Stomach (tissue), 9 donors: ENCODE data around the gene RASAL2. TPM values are rescaled to one million over a fixed set of nuclear protein-coding genes. Genes with fewer than 3 reads are reported as not detected.

Experiments used
- DNase-seq, 2 donors: peaks; one replicate each; pipeline versions ENCODE4 v3.0.0 to v3.0.0-alpha.2; 2013 to 2019
- H3K27ac ChIP-seq, 5 donors: fragments of 200-600 bp in 4 of 5; sonication (generic) in 4 of 5; one replicate each; pipeline ENCODE4 v1.5.1; 2013 to 2019; ENCODE audit warnings: mild to moderate bottlenecking in 1 of 5, moderate library complexity in 1 of 5
- H3K27me3 ChIP-seq, 3 donors: fragments of 200-600 bp; sonication (generic); one replicate each; pipeline ENCODE4 v1.5.1; 2017 to 2019; ENCODE audit warnings: mixed run types in 1 of 3
- H3K36me3 ChIP-seq, 4 donors: fragments of 200-600 bp; sonication (generic); 1 replicate in 3 of 4; 2 replicates in 1 of 4; pipeline ENCODE4 v1.5.1; 2016 to 2019
- H3K4me1 ChIP-seq, 4 donors: fragments of 200-600 bp; sonication (generic); one replicate each; pipeline ENCODE4 v1.5.1; 2016 to 2019
- H3K4me3 ChIP-seq, 4 donors: fragments of 200-600 bp; sonication (generic) in 3 of 4; one replicate each; pipeline ENCODE4 v1.5.1; 2016 to 2019; ENCODE audit warnings: mild to moderate bottlenecking in 1 of 4
- H3K9me3 ChIP-seq, 4 donors: fragments of 200-600 bp; sonication (generic); one replicate each; pipeline ENCODE4 v1.5.1; 2016 to 2019
- CTCF ChIP-seq, 7 experiments: fragments of 450-650 bp in 4 of 7; fragments of 200-600 bp in 3 of 7; sonication (generic) in 3 of 7; IDR thresholded peaks; one replicate each; pipeline ENCODE4 v1.5.1; 2016 to 2019; ENCODE audit warnings: antibody characterized with exemption in 7 of 7, control low read depth in 2 of 7, mild to moderate bottlenecking in 1 of 7
- EP300 ChIP-seq: sonication (generic); formaldehyde crosslinking; IDR thresholded peaks from one replicate; pipeline ENCODE4 v1.6.1; 2017; ENCODE audit warnings: antibody characterized with exemption
- POLR2A ChIP-seq, 4 donors: fragments of 450-650 bp; IDR thresholded peaks; one replicate each; pipeline ENCODE4 v1.6.1; 2016; ENCODE audit warnings: antibody characterized with exemption in 4 of 4, control low read depth in 2 of 4, mild to moderate bottlenecking in 1 of 4, moderate library complexity in 1 of 4
- POLR2AphosphoS5 ChIP-seq, 3 donors: sonication (generic); formaldehyde crosslinking; IDR thresholded peaks; one replicate each; pipeline ENCODE4 v1.6.1; 2016; ENCODE audit warnings: antibody characterized with exemption in 3 of 3
- WGBS, 5 donors: extraction: QIAGEN DNeasy Blood & Tissue Kit in 3 of 5; methylation state at CpG; one replicate each; pipeline versions ENCODE4 v1.1.5 to v1.1.7; 2013 to 2018; 5-methylcytosine and 5-hydroxymethylcytosine counted together
- intact Hi-C: fragments of 100-400 bp; cut with DNase I; formaldehyde crosslinking; loops from one replicate; pipeline ENCODE4 v1.15.1; 2023; ENCODE audit warnings: low total_unique reads
- polyA plus RNA-seq, 3 donors: library from polyadenylated mRNA; stranded (reverse); fragments of 200-250 nt; gene quantifications; one replicate each; pipeline ENCODE4 v1.2.3, GENCODE V29; 2013
- total RNA-seq, 5 donors: library from RNA; depleted of rRNA; stranded (reverse); fragments of >200 nt; gene quantifications; one replicate each; pipeline versions ENCODE4 v1.1.0 to v1.2.3, GENCODE V29; 2014 to 2016
- donor health status: healthy with polysubstance abuse.
- donor health status: Bipolar disorder and iron deficiency.
- donor health status: healthy.

The RASAL2 gene
- total and polyA plus RNA-seq, 8 donors: 1.2 to 47.5 (median 14.3) TPM

DNA sequence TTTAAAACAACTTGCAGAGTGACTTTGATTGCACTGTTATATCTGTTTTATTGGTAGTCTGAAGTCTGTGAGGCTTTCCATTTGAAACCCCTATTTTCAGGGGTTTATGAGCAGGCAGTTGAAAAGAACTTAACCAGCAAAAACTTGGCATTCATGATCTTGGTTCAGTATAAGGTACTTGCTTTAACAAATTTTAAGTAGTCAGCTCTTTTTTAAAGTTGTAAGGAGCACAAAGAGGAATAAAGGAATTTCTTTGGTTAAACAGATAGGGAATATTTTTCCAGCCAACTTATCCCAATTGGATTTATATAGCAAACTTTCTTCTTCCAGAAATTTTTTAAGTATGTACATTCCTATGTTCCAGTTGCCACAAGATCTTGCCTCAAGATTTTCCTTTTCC lies 138.2 kb downstream of the RASAL2 start:
- DNase-seq: no peak
- Histone ChIP-seq H3K9me3 (no peaks in the 10 kb centered on the region), H3K27ac (no peak overlapping the region), H3K27me3 (no peaks in the 10 kb centered on the region), H3K36me3 (no peaks in the 10 kb centered on the region), H3K4me3 (no peak overlapping the region), H3K4me1 (no peaks in the 10 kb centered on the region)
- TF ChIP-seq CTCF (IDR thresholded peaks at IDR 0.05): no peak
- TF ChIP-seq EP300: no peak
- no peak for TF ChIP-seq POLR2A (IDR thresholded peaks at IDR 0.05)
- TF ChIP-seq POLR2AphosphoS5 (IDR thresholded peaks at IDR 0.05): no peak
- intact Hi-C loops: no loop called here

DNA sequence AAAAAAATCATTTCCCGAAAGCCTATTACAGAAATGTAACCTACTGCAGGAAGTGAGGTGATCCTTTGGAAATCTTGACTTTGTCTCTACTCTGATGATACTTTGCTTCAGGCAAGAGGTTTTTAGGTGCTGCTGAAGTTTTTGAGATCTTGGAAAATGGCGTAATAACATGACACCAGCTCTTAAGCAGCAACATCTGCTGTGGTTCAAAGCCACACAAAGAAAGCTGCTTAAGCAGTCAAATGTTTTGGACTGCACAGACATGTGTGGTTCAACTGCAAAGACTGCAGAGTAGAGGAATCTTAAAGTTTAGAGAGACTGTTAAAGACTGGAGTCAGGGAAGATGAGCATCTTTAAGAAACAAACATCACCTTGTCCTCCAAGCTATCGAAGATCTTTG lies 139.0 kb downstream of the RASAL2 start:
- Histone ChIP-seq H3K27ac (no peak overlapping the region), H3K9me3 (no peaks in the 10 kb centered on the region), H3K4me1 (no peaks in the 10 kb centered on the region), H3K36me3 (no peaks in the 10 kb centered on the region), H3K27me3 (no peaks in the 10 kb centered on the region), H3K4me3 (no peak overlapping the region)
- no peak for DNase-seq
- 86 to 96% (median 94%) methylated on average over 3 of the region's 3 CpGs for WGBS, 5 donors
- intact Hi-C loops: no loop called here
- TF ChIP-seq POLR2A (IDR thresholded peaks at IDR 0.05) (no peak), EP300 (no peak), CTCF (IDR thresholded peaks at IDR 0.05) (no peak), POLR2AphosphoS5 (IDR thresholded peaks at IDR 0.05) (no peak)

- DNase-seq: no peak
- no peaks in the 10 kb centered on the region for H3K9me3 ChIP-seq
- H3K27ac ChIP-seq: no peak overlapping the region
- intact Hi-C loops: no loop called here
- no peak overlapping the region for H3K4me3 ChIP-seq
- peaks cover 0 to 25% (median 0%) of the 10 kb centered on the region in 4 donors for H3K4me1 ChIP-seq
- no peaks in the 10 kb centered on the region for H3K36me3 ChIP-seq
- WGBS, 5 donors: 94 to 100% (median 97%) methylated on average over 2 of the region's 2 CpGs
- no peaks in the 10 kb centered on the region for H3K27me3 ChIP-seq
- TF ChIP-seq EP300 (no peak), CTCF (IDR thresholded peaks at IDR 0.05) (no peak), POLR2AphosphoS5 (IDR thresholded peaks at IDR 0.05) (no peak), POLR2A (IDR thresholded peaks at IDR 0.05) (no peak)
Observed at GRCh38 chr1:178237121-178237520, 143.2 kb downstream of the RASAL2 start.

- no peak overlapping the region for H3K4me3 ChIP-seq
- H3K9me3 ChIP-seq: no peaks in the 10 kb centered on the region
- no peak overlapping the region for H3K27ac ChIP-seq
- no peak for TF ChIP-seq CTCF (IDR thresholded peaks at IDR 0.05)
- no peak for TF ChIP-seq EP300
- no peak for TF ChIP-seq POLR2AphosphoS5 (IDR thresholded peaks at IDR 0.05)
- no peak for TF ChIP-seq POLR2A (IDR thresholded peaks at IDR 0.05)
- no peak for DNase-seq
- peaks cover 0 to 25% (median 0%) of the 10 kb centered on the region in 4 donors for H3K4me1 ChIP-seq
- 40 to 62% (median 47%) methylated on average over 1 of the region's 1 CpG for whole genome bisulfite sequencing, 5 donors
- H3K36me3 ChIP-seq: no peaks in the 10 kb centered on the region
- intact Hi-C loops: no loop called here
- no peaks in the 10 kb centered on the region for H3K27me3 ChIP-seq
Observed at GRCh38 chr1:178238722-178239510, 145.0 kb downstream of the RASAL2 start.
